Loucy (cell line): Measurements from ENCODE around the gene SLC52A1.

Experiments used
- H2AFZ ChIP-seq: fragments of 200-600 bp; sonication (generic); 2 replicates; pipeline ENCODE4 v1.6.0; 2016; ENCODE audit warnings: antibody characterized with exemption, mild to moderate bottlenecking, low read length, moderate library complexity
- H3F3A ChIP-seq: fragments of 200-600 bp; 2 replicates; pipeline ENCODE4 v1.6.0; 2016; ENCODE audit warnings: antibody characterized with exemption, low read depth, mild to moderate bottlenecking
- H3K27me3 ChIP-seq: fragments of 200-600 bp; sonication (generic); 2 replicates; pipeline ENCODE4 v1.6.1; 2014; ENCODE audit warnings: low read length, mild to moderate bottlenecking; ENCODE audit not compliant: insufficient read depth, poor library complexity, severe bottlenecking
- H3K36me3 ChIP-seq: fragments of 200-600 bp; sonication (generic); 2 replicates; pipeline ENCODE4 v1.6.1; 2016; ENCODE audit warnings: low read length; ENCODE audit not compliant: insufficient read depth
- H3K4me1 ChIP-seq: fragments of 200-600 bp; sonication (generic); 2 replicates; pipeline ENCODE4 v1.5.1; 2014; ENCODE audit warnings: low read length, mild to moderate bottlenecking; ENCODE audit not compliant: insufficient read depth, poor library complexity, severe bottlenecking
- H3K4me2 ChIP-seq: fragments of 200-600 bp; sonication (generic); 2 replicates; pipeline ENCODE4 v1.6.0; 2014; ENCODE audit warnings: antibody characterized with exemption, low read length, low read depth, mild to moderate bottlenecking; ENCODE audit not compliant: poor library complexity, severe bottlenecking
- H3K4me3 ChIP-seq: fragments of 200-600 bp; sonication (generic); 2 replicates; pipeline ENCODE4 v1.5.1; 2014; ENCODE audit warnings: low read length, mild to moderate bottlenecking, mixed read lengths; ENCODE audit not compliant: poor library complexity, severe bottlenecking
- H3K79me2 ChIP-seq: fragments of 200-600 bp; sonication (generic); 2 replicates; pipeline ENCODE4 v1.6.1; 2014; ENCODE audit warnings: low read length; ENCODE audit not compliant: insufficient read depth
- H3K9ac ChIP-seq: fragments of 200-600 bp; sonication (generic); 2 replicates; pipeline ENCODE4 v1.6.0; 2014; ENCODE audit warnings: mild to moderate bottlenecking, low read depth, low read length, moderate library complexity; ENCODE audit not compliant: poor library complexity, severe bottlenecking
- H3K9me2 ChIP-seq: fragments of 200-600 bp; sonication (generic); replicated peaks from 2 replicates; pipeline ENCODE4 v1.6.1; 2016; ENCODE audit warnings: low read depth, low read length, mixed read lengths
- H3K9me3 ChIP-seq: fragments of 200-600 bp; sonication (generic); 2 replicates; pipeline ENCODE4 v1.6.1; 2014; ENCODE audit warnings: mild to moderate bottlenecking, antibody characterized with exemption, low read length, low read depth; ENCODE audit not compliant: insufficient read depth
- H4K20me1 ChIP-seq: fragments of 200-600 bp; sonication (generic); 2 replicates; pipeline ENCODE4 v1.6.0; 2014; ENCODE audit warnings: antibody characterized with exemption, low read length, mild to moderate bottlenecking; ENCODE audit not compliant: insufficient read depth, poor library complexity, severe bottlenecking
- CTCF ChIP-seq: fragments of 200-600 bp; sonication (generic); conservative IDR thresholded peaks from 2 replicates; pipeline ENCODE4 v1.5.1; 2014; ENCODE audit warnings: mild to moderate bottlenecking, antibody characterized with exemption, low read length
- EZH2phosphoT487 ChIP-seq: fragments of 200-600 bp; IDR thresholded peaks from 2 replicates; pipeline ENCODE4 v1.6.1; 2018; ENCODE audit warnings: antibody characterized with exemption, mild to moderate bottlenecking, moderate library complexity, borderline replicate concordance

Gene SLC52A1

GRCh38 chr17:5003214-5003867 is 31.9 kb downstream of the SLC52A1 start:
- Histone ChIP-seq H3K79me2 (peaks cover 17% of the 10 kb centered on the region; the same call in 1 of the 2 replicates), H2AFZ (no peak overlapping the region), H4K20me1 (no peaks in the 10 kb centered on the region), H3K27me3 (no peaks in the 10 kb centered on the region), H3F3A (no peaks in the 10 kb centered on the region), H3K9ac (no peak overlapping the region), H3K9me2 (no peaks in the 10 kb centered on the region), H3K36me3 (peaks cover 32% of the 10 kb centered on the region; the same call in 1 of the 2 replicates), H3K4me3 (no peak overlapping the region), H3K4me2 (no peak overlapping the region), H3K9me3 (no peaks in the 10 kb centered on the region), H3K4me1 (peaks cover 14% of the 10 kb centered on the region)
- TF ChIP-seq CTCF = no peak
- no peak for TF ChIP-seq EZH2phosphoT487

GRCh38 chr17:5002121-5002788 is 33.0 kb downstream of the SLC52A1 start:
- no peaks in the 10 kb centered on the region for H4K20me1 ChIP-seq
- no peak overlapping the region for H2AFZ ChIP-seq
- H3K9me3 ChIP-seq = no peaks in the 10 kb centered on the region
- TF ChIP-seq CTCF = no peak
- no peak for TF ChIP-seq EZH2phosphoT487
- peaks cover 22% of the 10 kb centered on the region; the same call in 1 of the 2 replicates for H3K79me2 ChIP-seq
- H3K36me3 ChIP-seq = peaks cover 31% of the 10 kb centered on the region; the same call in 1 of the 2 replicates
- no peaks in the 10 kb centered on the region for H3K9me2 ChIP-seq
- H3F3A ChIP-seq = no peaks in the 10 kb centered on the region
- no peaks in the 10 kb centered on the region for H3K27me3 ChIP-seq
- H3K9ac ChIP-seq = no peak overlapping the region
- peaks cover 14% of the 10 kb centered on the region for H3K4me1 ChIP-seq
- H3K4me2 ChIP-seq = no peak overlapping the region
- H3K4me3 ChIP-seq = no peak overlapping the region

GRCh38 chr17:5000237-5000639 is 35.0 kb downstream of the SLC52A1 start:
- no peaks in the 10 kb centered on the region for H4K20me1 ChIP-seq
- no peak overlapping the region for H3K9ac ChIP-seq
- H3K4me1 ChIP-seq = peaks cover 14% of the 10 kb centered on the region
- no peaks in the 10 kb centered on the region for H3F3A ChIP-seq
- no peaks in the 10 kb centered on the region for H3K9me3 ChIP-seq
- H3K4me3 ChIP-seq = peak overlapping the region; percentile 88
- peaks cover 22% of the 10 kb centered on the region; the same call in 1 of the 2 replicates for H3K79me2 ChIP-seq
- TF ChIP-seq EZH2phosphoT487 (no peak), CTCF (no peak)
- no peak overlapping the region for H2AFZ ChIP-seq
- peak overlapping the region; percentile 83 for H3K4me2 ChIP-seq
- H3K27me3 ChIP-seq = no peaks in the 10 kb centered on the region
- H3K36me3 ChIP-seq = peaks cover 20% of the 10 kb centered on the region; the same call in 1 of the 2 replicates
- H3K9me2 ChIP-seq = no peaks in the 10 kb centered on the region
